ENCODE results near the gene TRAPPC5.

Gene TRAPPC5

DNA sequence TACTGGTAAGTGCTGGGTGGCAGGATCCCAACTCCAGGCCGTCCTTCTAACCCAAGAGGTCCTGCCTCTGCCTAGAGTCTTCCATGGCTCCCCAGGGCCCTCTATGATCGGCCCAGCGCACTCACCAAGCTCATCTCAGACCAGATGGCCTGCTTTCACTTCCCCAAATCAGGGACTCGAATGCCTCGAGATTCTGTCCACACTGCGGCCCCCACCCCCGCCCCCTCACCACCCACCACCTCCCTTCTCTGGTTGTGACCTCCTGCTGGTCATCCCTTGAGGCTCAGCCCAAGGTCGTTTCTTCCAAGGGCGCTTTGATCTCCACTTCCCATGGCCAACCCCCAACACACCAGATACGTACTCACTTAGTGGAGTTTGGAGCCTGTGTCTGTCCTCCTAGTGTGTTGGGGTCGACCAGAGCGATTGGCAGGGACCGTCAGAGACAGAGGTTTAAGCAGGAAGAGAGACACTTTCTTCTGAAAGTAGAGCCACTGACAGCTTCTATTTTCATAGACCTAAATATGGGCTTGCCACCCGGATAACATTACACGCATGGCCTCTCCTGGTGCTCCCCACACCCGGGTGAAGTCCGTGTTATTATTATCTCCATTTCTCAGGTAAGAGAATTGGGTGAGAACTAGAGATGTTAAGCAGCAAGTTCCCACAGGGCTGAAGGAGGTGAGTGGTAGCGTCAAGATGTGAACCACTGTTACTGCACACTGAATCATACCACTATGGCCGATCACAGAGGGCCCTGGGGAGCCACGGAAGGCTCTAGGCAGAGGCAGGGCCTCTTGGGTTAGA, 21.2 kb downstream of the TRAPPC5 start, which contains the start of gene FCER2:
Gene FCER2, minus strand, starts transcription at position 478 of the 804 bp plus-strand sequence. CDS start 2,371 bp downstream, outside the sequence.
- no peak for DNase-seq

DNA sequence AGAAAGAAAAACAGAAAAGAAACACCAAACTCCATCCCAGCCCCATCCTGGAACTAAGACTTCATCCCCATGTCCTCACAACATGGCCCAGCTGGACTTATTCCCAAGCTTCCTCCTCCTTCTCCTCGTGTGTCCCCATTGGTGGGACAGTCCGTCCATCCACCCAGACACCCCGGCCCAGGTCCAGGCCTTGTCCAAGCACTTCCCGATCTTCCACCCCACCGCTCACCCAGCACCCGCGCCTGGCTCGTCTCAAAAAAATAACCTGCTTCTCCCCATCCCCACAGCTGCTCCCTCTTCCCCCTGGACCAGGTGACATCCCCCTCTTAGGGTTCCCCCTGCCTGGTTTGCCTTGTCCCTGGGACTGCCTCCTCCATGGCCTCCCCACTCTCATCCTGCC, 22.7 kb downstream of the TRAPPC5 start:
- no peak for DNase-seq

- DNase-seq, result no peak
These were observed 23.8 kb downstream of the TRAPPC5 start for GRCh38 chr19:7704280-7705060.

DNA sequence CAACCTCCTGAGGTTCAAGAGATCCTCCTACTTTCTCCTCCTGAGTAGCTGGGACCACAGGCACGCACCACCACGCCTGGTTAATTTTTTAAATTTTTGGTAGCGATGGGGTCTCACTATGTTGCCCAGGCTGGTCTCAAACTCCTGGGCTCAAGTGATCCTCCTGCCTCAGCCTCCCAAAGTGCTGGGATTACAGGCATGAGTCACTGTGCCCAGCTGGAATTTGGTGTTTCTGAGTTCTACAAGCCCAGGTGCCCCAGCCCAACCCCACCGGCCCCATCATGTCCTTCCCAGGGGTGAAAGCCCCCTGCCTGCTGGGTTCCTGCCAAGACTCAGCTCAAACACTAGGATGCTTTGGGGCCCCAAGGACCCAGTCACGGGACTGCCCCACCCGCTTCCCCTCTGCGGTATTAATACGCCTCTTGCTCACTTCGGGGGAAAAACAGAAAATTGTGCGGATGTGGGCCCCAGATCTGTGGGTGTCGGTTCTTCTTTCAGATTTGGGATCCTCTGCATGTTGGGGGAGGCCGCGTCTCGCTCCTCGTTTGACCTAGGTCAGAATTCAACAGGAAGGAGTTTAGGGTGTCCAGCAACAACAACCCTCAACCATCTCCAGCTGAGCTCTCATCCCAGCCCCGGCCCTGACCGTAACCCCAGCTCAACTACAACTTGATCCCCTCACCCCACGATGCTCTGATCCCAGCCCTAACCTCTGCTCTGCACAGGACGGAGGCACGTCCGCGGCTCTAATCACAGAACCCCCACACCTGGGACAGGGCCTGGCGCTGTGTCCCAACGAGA, 25.0 kb downstream of the TRAPPC5 start:
- DNase-seq, result no peak

- DNase-seq, result no peak
These were observed 25.7 kb downstream of the TRAPPC5 start for GRCh38 chr19:7706188-7706954.

DNA sequence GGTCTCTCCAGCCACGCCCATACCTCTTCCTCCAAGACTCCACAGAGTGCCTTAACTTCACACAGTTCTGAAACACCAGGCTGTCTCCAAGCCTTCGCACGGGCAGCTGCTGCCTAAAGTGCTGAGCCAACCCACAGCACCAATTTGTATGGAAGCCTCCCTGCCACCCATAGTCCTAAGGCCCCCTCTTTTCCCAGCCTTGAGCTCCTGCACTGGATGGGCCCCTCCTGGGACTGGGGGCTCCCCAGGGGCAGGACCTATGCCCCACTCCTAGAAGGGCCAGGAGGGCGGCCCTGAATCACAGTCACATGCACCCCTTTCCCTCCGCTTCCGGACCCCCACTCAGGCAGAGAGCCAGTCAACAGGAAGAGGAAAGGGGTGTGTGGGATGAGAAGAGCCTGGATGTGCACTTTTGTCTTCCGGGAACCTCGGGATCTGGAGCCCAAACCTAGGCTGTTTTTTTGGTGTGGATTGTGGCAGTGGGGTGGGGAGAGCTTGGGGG, 26.4 kb downstream of the TRAPPC5 start:
- DNase-seq, result no peak

DNA sequence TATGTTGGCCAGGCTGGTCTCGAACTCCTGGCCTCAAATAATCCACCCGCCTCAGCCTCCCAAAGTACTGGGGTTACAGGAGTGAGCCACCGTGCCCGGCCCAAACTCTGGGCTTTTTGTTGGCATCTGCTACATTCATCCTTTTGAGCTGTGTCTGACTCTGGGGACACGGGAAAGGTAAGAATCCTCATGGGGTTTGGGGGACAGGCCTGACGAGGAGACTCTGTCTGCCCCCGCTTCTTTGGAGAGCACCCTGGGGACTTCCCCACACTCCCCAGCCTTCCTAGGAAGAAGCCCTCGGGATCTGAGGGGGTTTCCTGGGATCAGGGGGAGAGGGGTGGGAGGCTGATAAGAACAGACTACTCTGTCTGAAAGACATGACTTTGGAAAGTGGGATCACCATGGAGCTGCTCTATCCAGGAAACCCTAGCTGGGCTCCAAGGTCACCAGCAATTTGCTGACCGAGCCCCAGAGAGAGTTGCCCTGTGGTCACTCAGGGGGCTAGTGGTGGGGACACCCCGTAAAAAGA, 29.4 kb downstream of the TRAPPC5 start:
- DNase-seq, result no peak

GRCh38 chr19:7710616-7711015, 30.0 kb downstream of the TRAPPC5 start:
- no peak for DNase-seq

- no peak for DNase-seq
These were observed 35.0 kb downstream of the TRAPPC5 start for GRCh38 chr19:7715671-7716070.

DNA sequence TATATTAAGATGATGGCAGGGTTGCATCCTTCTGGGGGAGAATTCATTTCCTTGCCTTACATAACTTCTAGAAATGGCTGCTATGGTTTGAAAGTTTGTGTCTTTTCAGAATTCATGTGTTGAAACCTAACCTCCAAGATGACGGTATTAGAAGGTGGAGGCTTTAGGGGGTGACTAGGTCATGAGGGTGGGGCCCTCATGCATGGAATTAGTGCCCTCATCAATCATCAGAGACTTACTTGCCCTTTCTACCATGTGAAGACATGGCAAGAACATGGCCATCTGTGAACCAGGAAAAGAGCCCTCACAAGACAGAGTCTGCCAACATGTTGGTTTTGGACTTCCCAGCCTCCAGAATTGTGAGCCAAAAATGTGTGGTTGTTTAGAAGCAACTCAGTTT, 36.1 kb downstream of the TRAPPC5 start:
- no peak for DNase-seq

DNA sequence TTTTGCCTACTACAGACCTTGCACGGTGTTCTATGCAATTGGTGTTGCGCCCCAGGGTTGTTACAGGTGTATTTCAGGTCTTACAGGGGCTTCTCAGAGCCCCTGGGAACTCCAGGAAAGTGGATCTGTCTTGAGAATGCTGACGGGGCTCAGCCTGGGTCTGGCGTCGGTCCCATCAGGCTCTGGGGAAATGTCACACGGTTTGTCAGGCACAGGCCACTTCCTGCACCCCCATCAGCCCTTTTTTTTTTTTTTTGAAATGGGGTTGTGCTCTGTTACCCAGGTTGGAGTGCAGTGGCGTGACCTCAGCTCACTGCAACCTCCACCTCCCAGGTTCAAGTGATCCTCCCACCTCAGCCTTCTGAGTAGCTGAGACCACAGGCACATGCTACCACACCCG, 38.0 kb downstream of the TRAPPC5 start:
- DNase-seq, result no peak

DNA sequence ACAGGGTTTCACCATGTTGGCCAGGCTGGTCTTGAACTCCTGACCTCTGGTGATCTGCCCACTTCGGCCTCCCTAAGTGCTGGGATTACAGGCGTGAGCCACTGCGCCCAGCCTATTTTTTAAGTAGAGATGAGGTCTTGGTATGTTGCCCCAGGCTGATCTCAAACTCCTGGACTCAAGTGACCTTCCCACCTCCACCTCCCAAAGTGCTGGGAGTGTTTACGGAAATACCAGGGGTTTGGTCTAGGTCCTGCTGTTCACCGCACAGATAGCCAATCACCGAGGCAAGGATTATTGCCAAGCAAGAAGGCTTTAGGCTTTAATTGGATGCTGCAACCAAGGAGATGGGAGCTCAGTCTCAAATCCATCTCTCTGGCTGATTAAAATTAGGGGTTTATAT, 39.7 kb downstream of the TRAPPC5 start:
- no peak for DNase-seq

DNA sequence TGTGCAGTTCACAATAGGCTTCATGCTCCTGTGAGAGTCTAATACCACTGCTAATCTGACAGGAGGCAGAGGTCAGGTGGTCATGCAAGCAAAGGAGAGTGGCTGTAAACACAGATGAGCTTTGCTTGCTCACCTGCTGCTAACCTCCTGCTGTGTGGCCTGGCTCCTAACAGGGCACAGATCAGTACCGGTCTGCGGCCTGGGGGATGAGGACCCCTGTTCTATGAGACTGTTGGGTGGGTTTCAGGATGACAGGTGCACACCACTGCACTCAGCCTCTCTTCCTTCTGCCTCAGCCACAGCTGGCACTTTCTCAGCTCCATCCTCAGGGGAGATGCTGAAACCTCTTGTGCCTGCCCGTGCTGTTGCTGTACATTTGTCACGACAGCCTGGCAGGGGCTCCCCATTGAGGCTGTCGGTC, 41.6 kb downstream of the TRAPPC5 start:
- DNase-seq, result peak; percentile 30 to 51

DNA sequence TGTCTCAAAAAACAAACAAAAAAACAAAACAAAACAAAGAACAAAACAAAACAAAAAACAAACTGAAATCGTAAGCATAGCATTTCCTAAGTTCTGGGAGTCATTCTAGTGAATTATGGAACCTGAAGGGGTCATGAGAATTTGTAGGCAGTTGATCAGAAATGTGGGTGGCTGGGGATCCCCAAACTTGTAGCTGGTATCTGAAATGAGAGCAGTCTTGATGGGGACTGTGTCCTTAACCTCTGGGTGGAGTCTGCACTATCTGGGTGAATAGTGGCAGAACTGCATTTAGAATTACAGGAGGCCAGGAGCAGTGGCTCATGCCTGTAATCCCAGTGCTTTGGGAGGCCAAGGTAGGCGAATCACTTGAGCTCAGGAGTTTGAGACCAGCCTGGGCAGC, 45.2 kb downstream of the TRAPPC5 start:
- no peak for DNase-seq

- no peak for DNase-seq
These were observed 48.6 kb downstream of the TRAPPC5 start for GRCh38 chr19:7729211-7729610.

DNA sequence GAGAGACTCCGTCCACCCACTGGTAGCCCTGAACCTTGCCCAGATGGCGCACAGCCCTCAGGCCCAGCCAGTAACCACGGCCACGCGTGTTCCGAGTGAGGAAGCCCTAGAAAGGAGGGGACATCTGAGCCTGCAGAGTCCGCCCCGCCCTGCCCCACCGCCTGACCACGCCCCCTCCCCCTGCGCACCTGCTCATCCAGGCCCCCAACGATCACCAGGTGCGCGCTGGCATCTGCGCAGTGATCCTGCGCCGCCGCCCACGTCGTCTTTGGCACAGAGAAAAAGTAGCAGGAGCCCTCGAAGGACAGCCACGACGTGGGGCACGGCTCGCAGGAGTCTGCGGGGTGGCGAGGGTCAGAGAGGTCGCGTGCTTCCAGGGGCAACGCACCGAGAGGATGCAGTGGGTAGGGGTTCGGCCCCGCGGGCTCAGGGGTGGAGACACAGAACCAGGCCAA, 49.2 kb downstream of the TRAPPC5 start:
- DNase-seq, result no peak

GRCh38 chr19:7730286-7731217, 49.9 kb downstream of the TRAPPC5 start:
- no peak for DNase-seq

DNA sequence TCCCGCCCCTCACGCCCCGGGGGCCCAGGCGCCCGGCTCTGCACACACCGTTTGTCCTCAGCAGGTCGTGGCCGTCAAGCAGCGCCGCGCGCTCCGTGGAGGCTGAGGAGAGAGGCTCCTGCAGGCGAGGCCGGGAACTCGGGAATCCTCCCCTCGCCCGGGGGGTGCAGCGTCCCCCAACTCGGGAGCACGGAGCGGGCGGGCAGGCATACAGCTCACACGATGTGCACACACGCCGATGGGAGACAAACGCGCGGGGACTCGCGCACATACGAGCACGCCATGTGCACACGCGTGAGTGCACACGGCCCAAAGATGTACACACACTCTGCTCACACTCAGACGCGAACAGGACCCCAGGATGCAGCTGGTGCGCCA, 50.6 kb downstream of the TRAPPC5 start:
- no peak for DNase-seq

GRCh38 chr19:7731615-7732014, 51.0 kb downstream of the TRAPPC5 start:
- DNase-seq, result no peak

DNA sequence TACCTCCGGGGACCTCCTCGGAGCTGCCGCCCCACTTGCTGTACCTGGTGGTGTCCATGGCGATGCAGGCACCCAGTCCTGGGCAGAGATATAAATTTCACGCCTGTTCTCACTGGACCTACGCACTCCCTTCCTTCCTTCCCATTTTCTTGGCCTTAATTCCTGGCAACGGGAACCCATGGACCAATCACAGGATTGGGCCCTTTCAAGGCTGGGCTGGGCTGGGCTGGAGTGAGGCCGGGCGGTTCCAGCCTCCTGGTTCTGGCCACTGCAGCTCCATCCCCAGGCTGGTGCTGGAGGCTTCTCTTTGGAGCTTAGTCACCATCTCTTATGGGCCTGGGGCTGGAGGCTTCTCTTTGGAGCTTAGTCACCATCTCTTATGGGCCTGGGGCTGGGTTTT, 51.4 kb downstream of the TRAPPC5 start, which contains the start of gene CLEC4G:
Gene CLEC4G, minus strand, starts transcription at position 66 of the 400 bp plus-strand sequence. Its CDS starts 8 bp downstream, at position 58.
- no peak for DNase-seq

GRCh38 chr19:7733376-7733775, 52.7 kb downstream of the TRAPPC5 start:
- no peak for DNase-seq
